ENCODE data around the gene PPP1R27. TPM values are rescaled to one million over a fixed set of nuclear protein-coding genes. Genes with fewer than 3 reads are reported as not detected.

Gene PPP1R27
- total and polyA plus RNA-seq, 4 donors: 0.31 to 0.35 TPM; not detected in 2

DNA sequence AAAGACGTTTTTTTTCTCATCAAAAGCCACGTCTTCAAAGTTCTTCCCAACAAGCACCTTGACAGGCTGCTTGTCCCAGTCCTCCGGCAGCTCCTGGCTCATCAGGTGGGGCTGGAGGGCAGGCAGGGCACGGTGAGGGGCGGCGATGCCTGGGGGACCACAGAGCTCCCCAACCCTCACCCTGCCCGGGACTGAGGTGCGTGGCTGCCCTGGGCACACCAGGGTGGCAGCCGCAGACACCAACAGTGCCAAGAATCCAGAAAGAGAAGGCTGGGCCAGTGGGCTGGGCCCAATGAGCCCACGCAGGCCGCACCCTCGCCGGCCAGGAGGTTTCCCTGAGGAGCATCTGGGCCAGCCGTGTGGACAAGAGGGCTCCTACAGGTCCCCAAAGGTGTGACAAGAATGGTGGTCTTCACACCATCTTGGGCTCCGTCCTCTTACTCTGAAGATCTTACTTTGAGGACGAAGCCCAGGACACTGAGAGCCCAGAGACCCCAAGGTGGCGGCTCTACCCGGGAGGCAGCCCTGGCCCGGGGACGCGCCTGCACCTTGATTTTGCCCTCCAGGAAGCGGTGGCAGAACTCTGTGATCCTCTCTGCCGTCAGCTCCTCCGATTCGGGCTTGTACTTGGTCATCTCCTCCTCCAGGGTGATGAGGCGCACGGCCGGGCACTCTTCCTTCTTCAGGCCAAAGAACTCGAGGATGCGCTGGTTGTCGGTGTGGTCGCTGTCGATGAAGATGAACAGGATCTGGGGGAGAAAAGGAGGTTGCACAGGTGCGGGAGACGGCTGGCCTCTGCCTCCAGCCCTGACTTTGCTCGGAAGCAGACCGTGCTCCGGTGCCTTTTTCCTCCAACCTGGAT lies 11.3 kb upstream of the PPP1R27 start:
- Histone ChIP-seq H3K36me3 (ENCODE audit: control insufficient read depth in 4 of 4, insufficient read depth in 3 of 4, low read depth in 1 of 4, low read length in 3 of 4) (peaks cover 31 to 51% (median 36%) of the 10 kb centered on the region in 4 donors), H3K9ac (ENCODE audit: low read depth in 1 of 2, low read length in 2 of 2) (no peak overlapping the region), H3K4me1 (ENCODE audit: control insufficient read depth in 4 of 4, insufficient read depth in 4 of 4, low read length in 3 of 4) (peaks cover 0 to 29% (median 19%) of the 10 kb centered on the region in 4 donors), H3K9me3 (ENCODE audit: control insufficient read depth in 4 of 4, low read length in 3 of 4) (no peaks in the 10 kb centered on the region), H3K27ac (ENCODE audit: low read depth in 1 of 2, low read length in 2 of 2) (no peak overlapping the region), H3K4me3 (ENCODE audit: low read depth in 1 of 3, low read length in 3 of 3) (no peak overlapping the region), H3K27me3 (ENCODE audit: control insufficient read depth in 4 of 4, insufficient read depth in 4 of 4, low read length in 3 of 4) (no peaks in the 10 kb centered on the region)
- TF ChIP-seq SP1 (IDR thresholded peaks at IDR 0.05): no peak
- TF ChIP-seq YY1 (IDR thresholded peaks at IDR 0.05): no peak
- no peak for TF ChIP-seq FOXA2 (IDR thresholded peaks at IDR 0.05)
- no peak for TF ChIP-seq RAD21 (IDR thresholded peaks at IDR 0.05)
- no peak for TF ChIP-seq NR2F2 (IDR thresholded peaks at IDR 0.05)
- TF ChIP-seq HNF4G (IDR thresholded peaks at IDR 0.05): no peak
- TF ChIP-seq TAF1 (conservative IDR thresholded peaks at IDR 0.05): no peak
- TF ChIP-seq EGR1 (IDR thresholded peaks at IDR 0.05; ENCODE audit: low read depth in 2 of 2): no peak
- TF ChIP-seq, protein P1, sequence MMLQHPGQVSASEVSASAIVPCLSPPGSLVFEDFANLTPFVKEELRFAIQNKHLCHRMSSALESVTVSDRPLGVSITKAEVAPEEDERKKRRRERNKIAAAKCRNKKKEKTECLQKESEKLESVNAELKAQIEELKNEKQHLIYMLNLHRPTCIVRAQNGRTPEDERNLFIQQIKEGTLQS (IDR thresholded peaks at IDR 0.05): no peak
- no peak for TF ChIP-seq REST (IDR thresholded peaks at IDR 0.05)
- no peak for TF ChIP-seq HNF4A (conservative IDR thresholded peaks at IDR 0.05)
- TF ChIP-seq MAX (IDR thresholded peaks at IDR 0.05): no peak
- TF ChIP-seq FOXA1 (IDR thresholded peaks at IDR 0.05): no peak
- DNase-seq (ENCODE audit: low spot score): no peak
- WGBS: 93% methylated on average over 38 of the region's 38 CpGs

GRCh38 chr17:81845361-81845760 lies 10.5 kb upstream of the PPP1R27 start:
- Histone ChIP-seq H3K9ac (ENCODE audit: low read depth in 1 of 2, low read length in 2 of 2) (no peak overlapping the region), H3K27ac (ENCODE audit: low read depth in 1 of 2, low read length in 2 of 2) (no peak overlapping the region), H3K4me1 (ENCODE audit: control insufficient read depth in 4 of 4, insufficient read depth in 4 of 4, low read length in 3 of 4) (peaks cover 0 to 29% (median 19%) of the 10 kb centered on the region in 4 donors), H3K9me3 (ENCODE audit: control insufficient read depth in 4 of 4, low read length in 3 of 4) (no peaks in the 10 kb centered on the region), H3K27me3 (ENCODE audit: control insufficient read depth in 4 of 4, insufficient read depth in 4 of 4, low read length in 3 of 4) (no peaks in the 10 kb centered on the region), H3K36me3 (ENCODE audit: control insufficient read depth in 4 of 4, insufficient read depth in 3 of 4, low read depth in 1 of 4, low read length in 3 of 4) (peaks cover 30 to 50% (median 35%) of the 10 kb centered on the region in 4 donors), H3K4me3 (ENCODE audit: low read depth in 1 of 3, low read length in 3 of 3) (no peak overlapping the region)
- DNase-seq (ENCODE audit: low spot score): no peak
- no peak for TF ChIP-seq REST (IDR thresholded peaks at IDR 0.05)
- WGBS: 94% methylated on average over 13 of the region's 13 CpGs

Measured in liver (tissue), 9 donors.